Stimulated activated naive CD8-positive, alpha-beta T cell treated with anti-CD3 and anti-CD28 coated beads, Interleukin-15, Interleukin-2, amounts not matched to agents 100 U/mL and 50 U/mL, for 24 hours (primary cell): Measurements from ENCODE around the gene HNF1B.
"Not testable (repeated sequence)": the region's sequence is repeated elsewhere in the genome, so short reads cannot be mapped to it uniquely, and the experiment has no call there.

ENCODE experiments used
- ATAC-seq: fragments of 150-1000 bp; cut with Tn5 transposase; one replicate; pipeline ENCODE4 v1.10.0; 2021
- DNase-seq: peaks from one replicate; pipeline ENCODE4 v3.0.0; 2021

Gene HNF1B

GRCh38 chr17:37744961-37745800 is at the start of gene HNF1B:
Gene HNF1B (minus strand): TSS chr17:37745059. CDS start chr17:37744884, 175 bp downstream.
- ATAC-seq: peak; percentile 39
- peak; percentile 51 for DNase-seq

GRCh38 chr17:37792787-37793186 is 47.9 kb upstream of the HNF1B start:
- ATAC-seq (no peak), DNase-seq (no peak)

GRCh38 chr17:37791447-37792399 is 46.9 kb upstream of the HNF1B start:
- peak; percentile 64 for DNase-seq
- peak; percentile 68 for ATAC-seq

GRCh38 chr17:37789771-37790541 is 45.1 kb upstream of the HNF1B start:
- DNase-seq (no peak), ATAC-seq (no peak)

- DNase-seq (no peak), ATAC-seq (no peak)
Observed at GRCh38 chr17:37789021-37789565, 44.2 kb upstream of the HNF1B start.

- no peak for DNase-seq
- ATAC-seq: no peak
Observed at GRCh38 chr17:37788526-37788925, 43.7 kb upstream of the HNF1B start.

GRCh38 chr17:37787055-37787757 is 42.3 kb upstream of the HNF1B start:
- DNase-seq (no peak), ATAC-seq (no peak)

- ATAC-seq: no peak
- DNase-seq: no peak
Observed at GRCh38 chr17:37786481-37786880, 41.6 kb upstream of the HNF1B start.

GRCh38 chr17:37782460-37782859 is 37.6 kb upstream of the HNF1B start:
- ATAC-seq, DNase-seq: not testable (repeated sequence)

- ATAC-seq: peak; percentile 40
Observed at GRCh38 chr17:37781451-37781850, 36.6 kb upstream of the HNF1B start.

GRCh38 chr17:37779554-37779953 is 34.7 kb upstream of the HNF1B start:
- DNase-seq (no peak), ATAC-seq (no peak)

More at GRCh38 chr17:37781451-37781850, 36.6 kb upstream of the HNF1B start:
- no peak for DNase-seq

GRCh38 chr17:37774504-37774903 is 29.6 kb upstream of the HNF1B start:
- ATAC-seq: peak; percentile 88
- peak; percentile 56 for DNase-seq

- ATAC-seq: peak; percentile 57
- DNase-seq: peak; percentile 29
Observed at GRCh38 chr17:37772982-37773381, 28.1 kb upstream of the HNF1B start.

GRCh38 chr17:37770631-37771518 is 26.0 kb upstream of the HNF1B start:
- DNase-seq (peak; percentile 65), ATAC-seq (no peak)

- no peak for DNase-seq
- ATAC-seq: no peak
Observed at GRCh38 chr17:37769050-37769449, 24.2 kb upstream of the HNF1B start.

GRCh38 chr17:37768438-37768837 is 23.6 kb upstream of the HNF1B start:
- DNase-seq (no peak), ATAC-seq (no peak)

- DNase-seq (no peak), ATAC-seq (no peak)
Observed at GRCh38 chr17:37766971-37767370, 22.1 kb upstream of the HNF1B start.

GRCh38 chr17:37764383-37764782 is 19.5 kb upstream of the HNF1B start:
- ATAC-seq (no peak), DNase-seq (no peak)

- no peak for ATAC-seq
- DNase-seq: no peak
Observed at GRCh38 chr17:37762666-37763065, 17.8 kb upstream of the HNF1B start.

- ATAC-seq: no peak
Observed at GRCh38 chr17:37761961-37762360, 17.1 kb upstream of the HNF1B start.

More at GRCh38 chr17:37761961-37762360, 17.1 kb upstream of the HNF1B start:
- DNase-seq: no peak
